Gastroesophageal sphincter (tissue), 4 donors: ENCODE data around the gene GLRX5. TPM values are rescaled to one million over a fixed set of nuclear protein-coding genes. Genes with fewer than 3 reads are reported as not detected.

Source experiments
- ATAC-seq: fragments of 150-250 bp; one replicate; pipeline ENCODE4 v1.9.1; 2016; ENCODE audit warnings: mild to moderate bottlenecking, moderate library complexity
- H3K27ac ChIP-seq, 4 donors: fragments of 200-600 bp; sonication (generic) in 3 of 4; 1 replicate in 3 of 4; 2 replicates in 1 of 4; pipeline ENCODE4 v1.5.1; 2016 to 2019
- H3K27me3 ChIP-seq: fragments of 200-600 bp; sonication (generic); one replicate; pipeline ENCODE4 v1.5.1; 2019
- H3K36me3 ChIP-seq, 2 donors: fragments of 200-600 bp; sonication (generic); one replicate each; pipeline ENCODE4 v1.5.1; 2019; ENCODE audit warnings: control low read depth in 1 of 2
- H3K4me1 ChIP-seq, 3 donors: fragments of 200-600 bp; sonication (generic); 1 replicate in 2 of 3; 2 replicates in 1 of 3; pipeline ENCODE4 v1.5.1; 2016 to 2019; ENCODE audit warnings: control low read depth in 2 of 3
- H3K4me3 ChIP-seq, 2 donors: fragments of 200-600 bp; sonication (generic); one replicate each; pipeline ENCODE4 v1.5.1; 2019; ENCODE audit warnings: mild to moderate bottlenecking in 1 of 2, moderate library complexity in 1 of 2
- H3K9me3 ChIP-seq, 3 donors: fragments of 200-600 bp; sonication (generic); one replicate each; pipeline ENCODE4 v1.5.1; 2017 to 2019; ENCODE audit warnings: control low read depth in 2 of 3
- EP300 ChIP-seq: sonication (generic); formaldehyde crosslinking; IDR thresholded peaks from one replicate; pipeline ENCODE4 v1.6.1; 2017; ENCODE audit warnings: antibody characterized with exemption, mild to moderate bottlenecking
- POLR2A ChIP-seq, 2 donors: fragments of 450-650 bp; IDR thresholded peaks; one replicate each; pipeline ENCODE4 v1.6.1; 2017; ENCODE audit warnings: antibody characterized with exemption in 2 of 2, mild to moderate bottlenecking in 2 of 2, moderate library complexity in 1 of 2
- POLR2AphosphoS5 ChIP-seq: sonication (generic); formaldehyde crosslinking; IDR thresholded peaks from one replicate; pipeline ENCODE4 v1.6.1; 2017; ENCODE audit warnings: antibody characterized with exemption
- WGBS, 2 donors: methylation state at CpG; one replicate each; pipeline ENCODE4 v1.1.5; 2018; ENCODE audit warnings: low coverage in 1 of 2; 5-methylcytosine and 5-hydroxymethylcytosine counted together
- total RNA-seq, 4 donors: library from RNA; depleted of rRNA; stranded (reverse); fragments of >200 nt; gene quantifications; one replicate each; pipeline ENCODE4 v1.1.0, GENCODE V29; 2016
- TF ChIP-seq, protein P1 (sequence below), 4 experiments: fragments of 200-600 bp in 2 of 4; fragments of 450-650 bp in 2 of 4; sonication (generic) in 1 of 4; IDR thresholded peaks; one replicate each; pipeline ENCODE4 v1.5.1; 2017 to 2019; ENCODE audit warnings: antibody characterized with exemption in 4 of 4, mild to moderate bottlenecking in 2 of 4, moderate library complexity in 2 of 4

GLRX5 gene
- total RNA-seq, 4 donors from 2014 or later: 30.5 to 50.5 (median 33.3) TPM

DNA sequence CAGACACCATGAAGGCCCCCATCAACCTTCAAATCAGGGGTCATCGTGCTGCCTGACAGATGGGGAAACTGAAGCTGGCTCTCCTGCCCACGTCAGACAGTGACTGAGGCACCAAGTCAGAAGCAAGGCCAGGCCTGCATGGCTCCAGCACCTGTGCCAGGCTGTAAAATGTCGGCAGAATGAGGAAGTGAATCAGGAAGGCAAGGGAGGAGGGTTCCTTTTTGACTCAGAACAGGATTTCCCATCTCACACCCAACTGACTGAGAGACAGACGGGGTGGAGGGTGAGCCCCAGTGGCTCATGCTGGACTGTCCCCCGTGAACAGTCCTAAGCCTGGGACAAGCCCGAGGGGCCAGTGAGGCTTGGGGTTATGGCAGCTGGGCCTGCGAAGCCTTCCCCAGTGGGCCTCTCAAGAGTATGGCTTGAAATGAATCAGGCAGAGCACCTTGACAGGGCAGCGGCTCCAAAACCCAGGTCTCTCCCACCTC lies 39.3 kb upstream of the GLRX5 start:
- Histone ChIP-seq H3K4me1 (peaks cover 0 to 76% (median 35%) of the 10 kb centered on the region in 3 donors), H3K27me3 (peaks cover 10% of the 10 kb centered on the region), H3K4me3 (no peak overlapping the region), H3K36me3 (no peaks in the 10 kb centered on the region), H3K27ac (peak overlapping the region in 3 of 4 donors; percentile 43 to 64 (median 53)), H3K9me3 (no peaks in the 10 kb centered on the region)
- no peak for ATAC-seq
- TF ChIP-seq, protein P1, sequence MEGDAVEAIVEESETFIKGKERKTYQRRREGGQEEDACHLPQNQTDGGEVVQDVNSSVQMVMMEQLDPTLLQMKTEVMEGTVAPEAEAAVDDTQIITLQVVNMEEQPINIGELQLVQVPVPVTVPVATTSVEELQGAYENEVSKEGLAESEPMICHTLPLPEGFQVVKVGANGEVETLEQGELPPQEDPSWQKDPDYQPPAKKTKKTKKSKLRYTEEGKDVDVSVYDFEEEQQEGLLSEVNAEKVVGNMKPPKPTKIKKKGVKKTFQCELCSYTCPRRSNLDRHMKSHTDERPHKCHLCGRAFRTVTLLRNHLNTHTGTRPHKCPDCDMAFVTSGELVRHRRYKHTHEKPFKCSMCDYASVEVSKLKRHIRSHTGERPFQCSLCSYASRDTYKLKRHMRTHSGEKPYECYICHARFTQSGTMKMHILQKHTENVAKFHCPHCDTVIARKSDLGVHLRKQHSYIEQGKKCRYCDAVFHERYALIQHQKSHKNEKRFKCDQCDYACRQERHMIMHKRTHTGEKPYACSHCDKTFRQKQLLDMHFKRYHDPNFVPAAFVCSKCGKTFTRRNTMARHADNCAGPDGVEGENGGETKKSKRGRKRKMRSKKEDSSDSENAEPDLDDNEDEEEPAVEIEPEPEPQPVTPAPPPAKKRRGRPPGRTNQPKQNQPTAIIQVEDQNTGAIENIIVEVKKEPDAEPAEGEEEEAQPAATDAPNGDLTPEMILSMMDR (IDR thresholded peaks at IDR 0.05): no peak
- TF ChIP-seq EP300 (no peak), POLR2A (IDR thresholded peaks at IDR 0.05) (no peak), POLR2AphosphoS5 (no peak)
- 88% methylated on average over 5 of the region's 8 CpGs; no CpG with 5 or more reads in 1 of the 2 donors for WGBS, 2 donors

DNA sequence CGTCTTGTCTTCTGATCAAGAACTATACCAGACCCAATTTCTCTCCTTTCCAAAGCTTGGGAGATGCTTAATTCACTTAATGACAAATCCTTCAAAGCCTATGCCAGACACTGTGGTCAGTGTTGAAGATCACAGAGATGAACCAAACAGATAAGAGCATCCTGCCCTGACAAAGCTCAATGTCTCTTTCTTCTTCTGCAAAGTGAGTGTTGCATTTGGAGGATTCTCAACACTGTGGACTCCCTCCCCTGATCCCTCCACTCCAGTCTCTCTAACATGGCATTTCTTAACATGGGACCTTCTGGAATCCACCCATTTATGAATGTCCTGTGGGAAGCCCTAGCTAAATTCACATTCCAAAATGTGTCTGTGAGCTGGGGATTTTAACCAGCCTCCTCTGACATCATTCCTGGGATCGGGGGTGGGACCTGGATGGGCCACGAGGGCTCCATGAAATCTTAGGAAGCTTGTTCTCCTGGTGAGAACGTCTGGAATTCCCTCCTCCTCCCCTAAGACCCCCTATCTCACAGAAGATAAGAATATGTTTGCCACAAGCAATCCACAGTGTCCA lies 38.7 kb upstream of the GLRX5 start:
- Histone ChIP-seq H3K27ac (peak overlapping the region in 3 of 4 donors; percentile 43 to 64 (median 53)), H3K4me1 (peaks cover 0 to 76% (median 31%) of the 10 kb centered on the region in 3 donors), H3K36me3 (no peaks in the 10 kb centered on the region), H3K4me3 (no peak overlapping the region), H3K9me3 (no peaks in the 10 kb centered on the region), H3K27me3 (peaks cover 10% of the 10 kb centered on the region)
- peak; percentile 6 for ATAC-seq
- no peak for TF ChIP-seq POLR2AphosphoS5
- no peak for TF ChIP-seq EP300
- TF ChIP-seq, protein P1 (IDR thresholded peaks at IDR 0.05): no peak
- TF ChIP-seq POLR2A (IDR thresholded peaks at IDR 0.05): no peak
- WGBS, 2 donors: 19 to 45% methylated on average over 3 to 4 of the region's 4 CpGs

DNA sequence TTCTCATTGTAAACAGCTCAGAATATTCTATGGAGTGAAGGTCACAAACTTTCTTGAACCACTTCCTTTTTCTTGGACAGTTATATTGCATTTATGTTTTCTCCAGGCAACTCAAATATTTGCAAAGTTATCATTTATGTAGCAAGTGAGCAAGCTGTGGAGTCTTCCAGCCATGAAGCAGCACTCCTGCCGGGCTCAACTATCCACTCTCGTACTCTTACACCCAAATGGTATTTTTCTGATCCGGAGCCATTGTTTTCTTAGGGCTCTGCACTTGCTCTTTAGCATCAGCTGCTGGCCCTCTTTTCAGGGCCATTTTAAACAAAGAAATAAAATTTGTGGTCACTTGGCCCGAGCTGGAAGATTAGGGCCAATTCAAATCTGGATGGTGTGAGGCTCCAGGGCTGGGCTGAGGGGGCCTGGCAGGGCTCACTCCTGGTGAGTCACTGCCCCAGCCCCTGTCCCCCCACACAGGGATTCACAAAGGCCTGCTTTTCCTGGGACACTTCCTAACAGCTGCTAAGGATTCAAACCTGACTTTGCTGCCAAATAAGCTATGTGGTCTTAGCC lies 38.1 kb upstream of the GLRX5 start:
- no peaks in the 10 kb centered on the region for H3K9me3 ChIP-seq
- H3K4me3 ChIP-seq: no peak overlapping the region
- H3K27me3 ChIP-seq: peaks cover 10% of the 10 kb centered on the region
- no peak for TF ChIP-seq EP300
- TF ChIP-seq, protein P1 (IDR thresholded peaks at IDR 0.05): no peak
- TF ChIP-seq POLR2A (IDR thresholded peaks at IDR 0.05): no peak
- no peak for TF ChIP-seq POLR2AphosphoS5
- WGBS, 2 donors: 15 to 46% methylated on average over 3 to 4 of the region's 4 CpGs
- peak overlapping the region in 3 of 4 donors; percentile 43 to 64 (median 53) for H3K27ac ChIP-seq
- peak; percentile 60 for ATAC-seq
- peaks cover 0 to 76% (median 34%) of the 10 kb centered on the region in 3 donors for H3K4me1 ChIP-seq
- no peaks in the 10 kb centered on the region for H3K36me3 ChIP-seq

DNA sequence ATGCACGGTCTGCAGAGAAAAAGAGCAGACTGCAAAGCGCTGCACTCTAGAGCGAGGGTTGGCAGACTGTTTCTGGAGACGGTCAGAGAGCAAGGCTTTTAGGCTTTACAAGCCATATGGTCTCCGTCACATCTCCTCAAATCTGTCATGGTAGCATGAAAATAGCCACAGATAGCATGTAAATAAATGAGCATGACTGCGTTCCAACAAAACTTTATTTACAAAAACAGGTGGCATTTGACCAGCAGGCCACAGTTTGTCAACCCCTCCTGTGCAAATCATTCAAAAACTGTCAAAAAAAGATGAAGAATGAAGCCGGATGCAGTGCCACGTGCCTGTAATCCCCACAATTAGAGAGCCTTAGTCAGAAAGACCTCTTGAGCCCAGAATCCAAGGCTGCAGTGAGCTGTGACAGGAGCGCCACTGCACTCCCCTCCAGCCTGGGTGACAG lies 37.3 kb upstream of the GLRX5 start:
- TF ChIP-seq POLR2A (IDR thresholded peaks at IDR 0.05) (no peak), POLR2AphosphoS5 (peak; percentile 38)
- TF ChIP-seq, protein P1 (IDR thresholded peaks at IDR 0.05): no peak
- Histone ChIP-seq H3K27ac (peak overlapping the region in 1 of 4 donors; percentile 43), H3K36me3 (no peaks in the 10 kb centered on the region), H3K4me1 (peaks cover 0 to 84% (median 38%) of the 10 kb centered on the region in 3 donors), H3K27me3 (peaks cover 7% of the 10 kb centered on the region), H3K4me3 (no peak overlapping the region), H3K9me3 (no peaks in the 10 kb centered on the region)
- 47 to 59% methylated on average over 6 to 9 of the region's 9 CpGs for WGBS, 2 donors
- ATAC-seq: no peak
